ENCODE data around the gene HS3ST5. TPM values are rescaled to one million over a fixed set of nuclear protein-coding genes. Genes with fewer than 3 reads are reported as not detected.

Gene HS3ST5
- total RNA-seq, 1 experiment from 2014 or later = not detected

DNA sequence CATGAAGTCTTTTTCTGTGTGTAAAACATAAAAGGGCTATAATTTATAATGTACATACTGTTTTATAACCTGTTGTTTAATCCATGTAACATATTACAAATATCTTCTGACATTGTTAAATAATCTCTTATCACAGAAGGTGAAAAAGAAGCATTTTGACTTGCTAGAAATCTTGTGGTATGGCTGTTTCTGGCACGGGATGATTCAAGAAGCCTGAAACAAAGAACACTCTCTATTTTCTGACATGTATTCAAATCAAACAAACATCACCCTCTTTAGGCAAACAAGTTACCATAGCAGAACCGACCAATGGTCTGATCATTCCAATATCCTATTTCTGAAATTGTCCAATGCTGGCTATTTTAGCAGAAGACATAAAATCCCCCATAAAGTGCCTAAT, 55.4 kb downstream of the HS3ST5 start (continued):
- TF ChIP-seq, protein P1, sequence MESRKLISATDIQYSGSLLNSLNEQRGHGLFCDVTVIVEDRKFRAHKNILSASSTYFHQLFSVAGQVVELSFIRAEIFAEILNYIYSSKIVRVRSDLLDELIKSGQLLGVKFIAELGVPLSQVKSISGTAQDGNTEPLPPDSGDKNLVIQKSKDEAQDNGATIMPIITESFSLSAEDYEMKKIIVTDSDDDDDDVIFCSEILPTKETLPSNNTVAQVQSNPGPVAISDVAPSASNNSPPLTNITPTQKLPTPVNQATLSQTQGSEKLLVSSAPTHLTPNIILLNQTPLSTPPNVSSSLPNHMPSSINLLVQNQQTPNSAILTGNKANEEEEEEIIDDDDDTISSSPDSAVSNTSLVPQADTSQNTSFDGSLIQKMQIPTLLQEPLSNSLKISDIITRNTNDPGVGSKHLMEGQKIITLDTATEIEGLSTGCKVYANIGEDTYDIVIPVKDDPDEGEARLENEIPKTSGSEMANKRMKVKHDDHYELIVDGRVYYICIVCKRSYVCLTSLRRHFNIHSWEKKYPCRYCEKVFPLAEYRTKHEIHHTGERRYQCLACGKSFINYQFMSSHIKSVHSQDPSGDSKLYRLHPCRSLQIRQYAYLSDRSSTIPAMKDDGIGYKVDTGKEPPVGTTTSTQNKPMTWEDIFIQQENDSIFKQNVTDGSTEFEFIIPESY (IDR thresholded peaks at IDR 0.05; ENCODE audit: extremely low read depth, insufficient replicate concordance, low read length) = no peak
- no peak for TF ChIP-seq SP1 (IDR thresholded peaks at IDR 0.05; ENCODE audit: low read depth)

- BruUV-seq (replicated peaks) = no TSS peak
- H3K36me3 ChIP-seq (ENCODE audit: control insufficient read depth in 1 of 2, insufficient read depth in 2 of 2, low read length in 2 of 2) = no peaks in the 10 kb centered on the region
- ChIA-PET CTCF (no interaction called here), POLR2A (no interaction called here), RAD21 (ENCODE audit: low non-redundant PET in 1 of 2, low total read pairs in 2 of 2, uncharacterized antibody in 2 of 2, unreplicated experiment in 2 of 2) (no interaction called here)
- no peak overlapping the region for H2AFZ ChIP-seq (ENCODE audit: low read depth, low read length, poor library complexity, severe bottlenecking)
- H3K4me3 ChIP-seq (replicated peaks in 1 of 2; ENCODE audit: low read depth in 1 of 2, low read length in 2 of 2) = no peak overlapping the region
- H3K9me3 ChIP-seq (ENCODE audit: control insufficient read depth in 1 of 2, insufficient read depth in 1 of 2, low read depth in 1 of 2, low read length in 2 of 2) = no peaks in the 10 kb centered on the region
- no peak overlapping the region for H3K9ac ChIP-seq (ENCODE audit: low read length)
- peaks cover 39% of the 10 kb centered on the region for H3K27me3 ChIP-seq (ENCODE audit: insufficient read depth, low read length)
- no peaks in the 10 kb centered on the region for H3K79me2 ChIP-seq (ENCODE audit: insufficient read depth, low read length)
- H3K9me2 ChIP-seq (ENCODE audit: insufficient read depth) = no peaks in the 10 kb centered on the region
- H3K4me2 ChIP-seq (ENCODE audit: low read length) = no peak overlapping the region
- intact Hi-C loops (cut with micrococcal nuclease) = no loop called here
- TF ChIP-seq, protein P2, sequence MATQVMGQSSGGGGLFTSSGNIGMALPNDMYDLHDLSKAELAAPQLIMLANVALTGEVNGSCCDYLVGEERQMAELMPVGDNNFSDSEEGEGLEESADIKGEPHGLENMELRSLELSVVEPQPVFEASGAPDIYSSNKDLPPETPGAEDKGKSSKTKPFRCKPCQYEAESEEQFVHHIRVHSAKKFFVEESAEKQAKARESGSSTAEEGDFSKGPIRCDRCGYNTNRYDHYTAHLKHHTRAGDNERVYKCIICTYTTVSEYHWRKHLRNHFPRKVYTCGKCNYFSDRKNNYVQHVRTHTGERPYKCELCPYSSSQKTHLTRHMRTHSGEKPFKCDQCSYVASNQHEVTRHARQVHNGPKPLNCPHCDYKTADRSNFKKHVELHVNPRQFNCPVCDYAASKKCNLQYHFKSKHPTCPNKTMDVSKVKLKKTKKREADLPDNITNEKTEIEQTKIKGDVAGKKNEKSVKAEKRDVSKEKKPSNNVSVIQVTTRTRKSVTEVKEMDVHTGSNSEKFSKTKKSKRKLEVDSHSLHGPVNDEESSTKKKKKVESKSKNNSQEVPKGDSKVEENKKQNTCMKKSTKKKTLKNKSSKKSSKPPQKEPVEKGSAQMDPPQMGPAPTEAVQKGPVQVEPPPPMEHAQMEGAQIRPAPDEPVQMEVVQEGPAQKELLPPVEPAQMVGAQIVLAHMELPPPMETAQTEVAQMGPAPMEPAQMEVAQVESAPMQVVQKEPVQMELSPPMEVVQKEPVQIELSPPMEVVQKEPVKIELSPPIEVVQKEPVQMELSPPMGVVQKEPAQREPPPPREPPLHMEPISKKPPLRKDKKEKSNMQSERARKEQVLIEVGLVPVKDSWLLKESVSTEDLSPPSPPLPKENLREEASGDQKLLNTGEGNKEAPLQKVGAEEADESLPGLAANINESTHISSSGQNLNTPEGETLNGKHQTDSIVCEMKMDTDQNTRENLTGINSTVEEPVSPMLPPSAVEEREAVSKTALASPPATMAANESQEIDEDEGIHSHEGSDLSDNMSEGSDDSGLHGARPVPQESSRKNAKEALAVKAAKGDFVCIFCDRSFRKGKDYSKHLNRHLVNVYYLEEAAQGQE (IDR thresholded peaks at IDR 0.05; ENCODE audit: low read depth) = no peak
- TF ChIP-seq POLR2AphosphoS5 (IDR thresholded peaks at IDR 0.05; ENCODE audit: low read depth, low read length) (no peak), SP1 (IDR thresholded peaks at IDR 0.05; ENCODE audit: low read depth) (no peak), ZFX (IDR thresholded peaks at IDR 0.05) (no peak), JUND (IDR thresholded peaks at IDR 0.05) (no peak), FOSL1 (IDR thresholded peaks at IDR 0.05; ENCODE audit: low read depth) (no peak), ZNF274 (IDR thresholded peaks at IDR 0.05; ENCODE audit: low read depth, low read length) (no peak), EGR1 (IDR thresholded peaks at IDR 0.05; ENCODE audit: low read depth) (no peak), TCF7L2 (IDR thresholded peaks at IDR 0.05; ENCODE audit: borderline replicate concordance, extremely low read depth, insufficient read depth, insufficient read length) (no peak), RAD21 (IDR thresholded peaks at IDR 0.05; ENCODE audit: low read depth) (no peak)
- TF ChIP-seq, protein P3, sequence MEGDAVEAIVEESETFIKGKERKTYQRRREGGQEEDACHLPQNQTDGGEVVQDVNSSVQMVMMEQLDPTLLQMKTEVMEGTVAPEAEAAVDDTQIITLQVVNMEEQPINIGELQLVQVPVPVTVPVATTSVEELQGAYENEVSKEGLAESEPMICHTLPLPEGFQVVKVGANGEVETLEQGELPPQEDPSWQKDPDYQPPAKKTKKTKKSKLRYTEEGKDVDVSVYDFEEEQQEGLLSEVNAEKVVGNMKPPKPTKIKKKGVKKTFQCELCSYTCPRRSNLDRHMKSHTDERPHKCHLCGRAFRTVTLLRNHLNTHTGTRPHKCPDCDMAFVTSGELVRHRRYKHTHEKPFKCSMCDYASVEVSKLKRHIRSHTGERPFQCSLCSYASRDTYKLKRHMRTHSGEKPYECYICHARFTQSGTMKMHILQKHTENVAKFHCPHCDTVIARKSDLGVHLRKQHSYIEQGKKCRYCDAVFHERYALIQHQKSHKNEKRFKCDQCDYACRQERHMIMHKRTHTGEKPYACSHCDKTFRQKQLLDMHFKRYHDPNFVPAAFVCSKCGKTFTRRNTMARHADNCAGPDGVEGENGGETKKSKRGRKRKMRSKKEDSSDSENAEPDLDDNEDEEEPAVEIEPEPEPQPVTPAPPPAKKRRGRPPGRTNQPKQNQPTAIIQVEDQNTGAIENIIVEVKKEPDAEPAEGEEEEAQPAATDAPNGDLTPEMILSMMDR (IDR thresholded peaks at IDR 0.05 in 2 of 3, conservative IDR thresholded peaks at IDR 0.05 in 1 of 3; ENCODE audit: borderline replicate concordance in 1 of 3, insufficient read depth in 1 of 3, low read depth in 2 of 3, low read length in 2 of 3) = no peak
- DNase-seq (ENCODE audit: low read depth, low spot score) (no peak), ATAC-seq (no peak)
- H3K27ac ChIP-seq (ENCODE audit: low read depth, low read length) = no peak overlapping the region
- no peaks in the 10 kb centered on the region for H4K20me1 ChIP-seq (ENCODE audit: insufficient read depth)
- H3K4me1 ChIP-seq (ENCODE audit: control insufficient read depth in 1 of 2, insufficient read depth in 2 of 2, low read length in 2 of 2) = no peaks in the 10 kb centered on the region
These were observed 56.6 kb downstream of the HS3ST5 start for GRCh38 chr6:114286211-114286610.

All from HCT116 (cell line).